AG04450 (cell line): ENCODE results near the gene RNF186. TPM values are rescaled to one million over a fixed set of nuclear protein-coding genes. Genes with fewer than 3 reads are reported as not detected.

Experiments used
- CTCF ChIA-PET: fragments of 300-600, 350-600 bp; formaldehyde crosslinking; extraction: SDS; loops from one replicate; lab custom pipeline; 2022; ENCODE audit warnings: antibody characterized with exemption, inconsistent platforms; lab: Charles Lee
- POLR2A ChIA-PET: fragments of 350-600 bp; formaldehyde crosslinking; extraction: SDS; loops from one replicate; lab custom pipeline; 2021; ENCODE audit warnings: antibody characterized with exemption, inconsistent platforms; lab: Yijun Ruan, JAX
- DNase-seq: peaks from one replicate; pipeline ENCODE4 v3.0.0-alpha.2; 2011; ENCODE audit warnings: low read depth, low spot score
- H3K27ac ChIP-seq: one replicate; pipeline ENCODE4 v1.5.1; 2012; ENCODE audit warnings: low read depth, low read length, control low read depth
- H3K27me3 ChIP-seq: one replicate; pipeline ENCODE4 v1.6.0; 2012; ENCODE audit warnings: low read length; ENCODE audit not compliant: control insufficient read depth, insufficient read depth
- H3K4me3 ChIP-seq: 2 replicates; pipeline ENCODE4 v1.5.1; 2011; ENCODE audit warnings: mild to moderate bottlenecking, low read depth, low read length, control low read depth
- H3K9me3 ChIP-seq: 2 replicates; pipeline ENCODE4 v1.5.1; 2012; ENCODE audit warnings: low read length; ENCODE audit not compliant: control insufficient read depth, insufficient read depth
- polyA plus RNA-seq: library from polyadenylated mRNA; depleted of rRNA; stranded (reverse); fragments of >200 nt; gene quantifications from 2 replicates; pipeline ENCODE4 v1.2.3, GENCODE V29; 2011; rRNA removed
- TF ChIP-seq, protein P1 (sequence below): IDR thresholded peaks from 2 replicates; pipeline ENCODE4 v1.5.1; 2011; ENCODE audit warnings: low read depth, low read length, control low read depth, inconsistent platforms

RNF186 gene
- polyA plus RNA-seq, 1 experiment: not detected

DNA sequence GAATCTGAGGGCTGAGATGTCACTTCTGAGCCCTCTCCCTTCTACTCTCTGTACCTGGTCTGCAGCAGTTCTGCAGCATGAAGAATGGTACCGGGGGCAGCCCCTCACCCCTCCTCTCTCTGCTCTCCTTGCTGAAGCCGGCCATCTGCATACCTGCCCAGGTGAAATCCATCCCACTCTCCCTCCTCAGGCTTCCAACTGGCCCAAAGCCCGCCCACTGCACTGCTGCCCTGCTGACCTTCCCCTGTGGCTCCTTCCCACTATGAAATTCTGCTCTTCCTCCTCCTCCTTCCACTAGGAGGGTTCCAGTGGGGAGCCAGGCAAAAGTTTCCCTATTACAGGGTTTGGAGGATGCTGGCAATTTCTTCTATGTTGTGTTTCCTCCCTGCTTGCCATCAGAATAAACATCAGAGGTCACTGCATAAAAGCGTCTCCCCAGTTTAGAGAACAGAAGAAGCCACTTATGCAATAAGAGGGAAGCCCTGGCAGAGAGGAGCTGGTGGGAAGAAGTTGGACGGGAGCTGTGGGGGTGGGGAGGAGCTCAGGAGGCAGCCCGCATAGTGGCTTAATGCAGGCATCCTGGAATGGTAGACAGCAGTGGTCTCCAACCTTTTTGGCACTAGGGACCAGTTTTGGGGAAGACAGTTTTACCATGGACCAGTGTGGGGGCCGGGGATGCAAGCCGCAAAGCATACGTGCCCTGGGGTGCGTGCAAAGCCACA is 45.7 kb downstream of the RNF186 start:
- Histone ChIP-seq H3K9me3 (no peaks in the 10 kb centered on the region), H3K27me3 (no peaks in the 10 kb centered on the region), H3K27ac (no peak overlapping the region), H3K4me3 (no peak overlapping the region)
- ChIA-PET CTCF (no interaction called here), POLR2A (no interaction called here)
- no peak for DNase-seq
- TF ChIP-seq, protein P1, sequence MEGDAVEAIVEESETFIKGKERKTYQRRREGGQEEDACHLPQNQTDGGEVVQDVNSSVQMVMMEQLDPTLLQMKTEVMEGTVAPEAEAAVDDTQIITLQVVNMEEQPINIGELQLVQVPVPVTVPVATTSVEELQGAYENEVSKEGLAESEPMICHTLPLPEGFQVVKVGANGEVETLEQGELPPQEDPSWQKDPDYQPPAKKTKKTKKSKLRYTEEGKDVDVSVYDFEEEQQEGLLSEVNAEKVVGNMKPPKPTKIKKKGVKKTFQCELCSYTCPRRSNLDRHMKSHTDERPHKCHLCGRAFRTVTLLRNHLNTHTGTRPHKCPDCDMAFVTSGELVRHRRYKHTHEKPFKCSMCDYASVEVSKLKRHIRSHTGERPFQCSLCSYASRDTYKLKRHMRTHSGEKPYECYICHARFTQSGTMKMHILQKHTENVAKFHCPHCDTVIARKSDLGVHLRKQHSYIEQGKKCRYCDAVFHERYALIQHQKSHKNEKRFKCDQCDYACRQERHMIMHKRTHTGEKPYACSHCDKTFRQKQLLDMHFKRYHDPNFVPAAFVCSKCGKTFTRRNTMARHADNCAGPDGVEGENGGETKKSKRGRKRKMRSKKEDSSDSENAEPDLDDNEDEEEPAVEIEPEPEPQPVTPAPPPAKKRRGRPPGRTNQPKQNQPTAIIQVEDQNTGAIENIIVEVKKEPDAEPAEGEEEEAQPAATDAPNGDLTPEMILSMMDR: no peak

DNA sequence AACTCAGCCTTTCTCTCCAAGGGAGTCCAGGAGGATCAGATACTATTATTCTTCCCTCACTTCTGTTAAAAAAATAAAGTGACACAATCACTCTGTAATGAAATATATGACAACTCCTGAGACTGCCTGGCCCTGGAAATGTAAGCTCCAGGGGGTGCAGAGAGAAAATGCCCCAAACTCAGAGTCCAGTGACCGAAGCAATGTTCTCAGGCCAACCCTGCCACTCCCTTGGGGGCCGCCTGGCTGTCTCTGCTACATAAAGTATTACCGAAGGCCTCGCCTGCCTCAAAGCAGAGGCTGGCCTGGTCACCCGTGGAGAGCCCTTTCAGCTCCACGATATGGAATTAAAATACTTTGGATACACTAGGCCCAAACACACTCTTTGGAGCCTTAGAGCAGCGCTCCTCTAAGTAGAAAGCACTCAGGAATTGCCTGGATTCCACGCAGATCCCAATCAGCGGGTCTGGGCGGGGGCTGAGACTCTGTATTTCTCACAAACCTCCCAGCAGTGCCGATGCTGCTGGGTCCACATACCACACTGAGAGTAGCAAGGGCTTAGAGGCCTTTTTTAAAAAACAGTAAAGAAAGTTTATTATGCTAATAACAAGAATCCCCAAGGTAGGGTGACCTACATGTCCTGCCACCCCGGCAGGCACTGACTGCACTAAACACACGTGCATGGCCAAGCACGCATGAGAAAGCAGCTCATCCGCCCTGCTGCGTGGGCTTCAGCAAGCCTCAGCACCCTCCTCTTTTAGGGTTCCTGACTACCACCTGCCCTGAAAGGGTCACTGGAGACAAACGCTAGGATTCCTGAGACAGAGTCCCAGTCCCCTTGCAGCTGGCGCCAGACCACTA is 46.5 kb downstream of the RNF186 start:
- TF ChIP-seq, protein P1: no peak
- ChIA-PET CTCF (no interaction called here), POLR2A (no interaction called here)
- Histone ChIP-seq H3K4me3 (no peak overlapping the region), H3K9me3 (no peaks in the 10 kb centered on the region), H3K27me3 (no peaks in the 10 kb centered on the region), H3K27ac (no peak overlapping the region)
- no peak for DNase-seq

DNA sequence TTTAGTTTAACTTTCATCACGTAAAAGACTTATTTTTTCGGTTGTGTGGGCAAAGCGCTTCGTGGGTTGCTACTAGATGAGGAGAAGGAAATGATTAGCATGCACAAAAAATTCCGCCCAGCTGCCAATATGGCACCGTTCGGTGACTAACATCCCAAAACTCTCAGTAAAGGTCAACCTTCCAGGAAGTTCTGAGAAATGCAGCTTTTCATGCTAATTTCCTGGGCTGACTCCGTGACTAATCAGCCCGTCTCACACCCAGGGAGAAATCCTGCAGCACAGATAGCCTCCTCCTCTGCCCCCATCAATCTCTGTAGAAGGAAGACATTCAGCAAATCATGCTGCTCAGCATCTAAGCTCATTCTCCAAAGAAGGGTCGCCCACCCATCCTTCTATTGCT is 49.5 kb downstream of the RNF186 start:
- ChIA-PET CTCF (interaction anchor here (0.5 to 1.0 kb wide), 6 partner anchors 19 to 291 kb away, joined by 3 to 5 read pairs (median 4); no protein-coding TSS in a partner anchor), POLR2A (interaction anchor here (1.3 kb wide), 1 partner anchor 8 kb away, joined by 4 read pairs; no protein-coding TSS in a partner anchor)
- peak; percentile 67 for DNase-seq
- Histone ChIP-seq H3K27me3 (no peaks in the 10 kb centered on the region), H3K27ac (peak overlapping the region; percentile 58), H3K4me3 (no peak overlapping the region), H3K9me3 (no peaks in the 10 kb centered on the region)
- TF ChIP-seq, protein P1: no peak

DNA sequence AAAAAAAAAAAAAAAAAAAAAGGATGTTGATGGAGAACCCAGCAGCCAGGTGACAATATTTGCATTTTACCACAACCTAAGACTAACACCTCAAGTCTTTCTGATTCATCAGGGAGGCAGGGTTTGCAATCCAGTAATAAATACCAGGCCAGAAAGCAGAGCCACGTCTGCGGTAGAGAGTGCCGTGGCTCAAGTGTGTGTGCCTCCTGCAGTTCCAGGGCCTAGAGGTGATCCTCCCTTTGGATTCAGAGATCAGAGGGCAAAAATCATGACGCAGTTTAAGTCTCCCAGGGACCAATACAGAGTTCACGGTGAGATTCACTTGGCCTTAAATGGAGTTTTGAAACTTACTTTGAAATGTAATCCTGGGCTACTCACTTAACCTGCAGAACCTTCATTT is 50.2 kb downstream of the RNF186 start:
- CTCF ChIA-PET: interaction anchor here (0.6 to 1.4 kb wide), 4 partner anchors 36 to 292 kb away, joined by 3 to 5 read pairs (median 4); no protein-coding TSS in a partner anchor
- Histone ChIP-seq H3K4me3 (no peak overlapping the region), H3K9me3 (no peaks in the 10 kb centered on the region), H3K27me3 (no peaks in the 10 kb centered on the region), H3K27ac (no peak overlapping the region)
- no peak for DNase-seq
- TF ChIP-seq, protein P1: no peak
- POLR2A ChIA-PET: no interaction called here

Other genes with a start within 250 kb of the RNF186 start
- gene NBL1, start 171.0 kb downstream of the RNF186 start, polyA plus RNA-seq: 151 and 234 TPM in 2 replicates
- not detected in 2 replicates for gene HTR6, start 150.4 kb downstream of the RNF186 start, polyA plus RNA-seq
- 10.1 and 11.4 TPM in 2 replicates for gene TMCO4, start 15.4 kb downstream of the RNF186 start, polyA plus RNA-seq
- gene OTUD3, start 67.1 kb upstream of the RNF186 start, polyA plus RNA-seq: 3.9 and 4.8 TPM in 2 replicates
- not detected in 2 replicates for gene PLA2G2E, start 108.3 kb upstream of the RNF186 start, polyA plus RNA-seq
- not detected in 2 replicates for gene PLA2G2A, start 164.3 kb upstream of the RNF186 start, polyA plus RNA-seq